ENCODE measurements around the gene TIMP4. TPM values are rescaled to one million over a fixed set of nuclear protein-coding genes. Genes with fewer than 3 reads are reported as not detected.

TIMP4 gene
- total RNA-seq, 1 experiment from 2014 or later: 0.28 TPM

GRCh38 chr3:12127391-12127790 is 31.3 kb downstream of the TIMP4 start:
- Mint-ChIP-seq H3K27me3 (ENCODE audit: unreplicated experiment) (peaks cover 64% of the 10 kb centered on the region), H3K4me1 (ENCODE audit: low read depth, unreplicated experiment) (no peaks in the 10 kb centered on the region), H3K27ac (ENCODE audit: unreplicated experiment) (no peak overlapping the region), H3K36me3 (ENCODE audit: insufficient read depth, unreplicated experiment) (no peaks in the 10 kb centered on the region), H3K4me3 (ENCODE audit: low read depth, unreplicated experiment) (no peak overlapping the region), H3K9me3 (ENCODE audit: low read depth, unreplicated experiment) (no peaks in the 10 kb centered on the region)
- TF ChIP-seq CTCF (IDR thresholded peaks at IDR 0.05; ENCODE audit: unreplicated experiment): no peak
- intact Hi-C loops (cut with micrococcal nuclease; ENCODE audit: unreplicated experiment): no loop called here
- CTCF ChIA-PET: no interaction called here
- no peak for DNase-seq
- no TSS peak for BruUV-seq (replicated peaks)

GRCh38 chr3:12125772-12126171 is 32.9 kb downstream of the TIMP4 start:
- intact Hi-C loops (cut with micrococcal nuclease; ENCODE audit: unreplicated experiment): no loop called here
- BruUV-seq (replicated peaks): no TSS peak
- Mint-ChIP-seq H3K36me3 (ENCODE audit: insufficient read depth, unreplicated experiment) (no peaks in the 10 kb centered on the region), H3K4me1 (ENCODE audit: low read depth, unreplicated experiment) (no peaks in the 10 kb centered on the region), H3K27me3 (ENCODE audit: unreplicated experiment) (peaks cover 57% of the 10 kb centered on the region), H3K4me3 (ENCODE audit: low read depth, unreplicated experiment) (no peak overlapping the region), H3K27ac (ENCODE audit: unreplicated experiment) (no peak overlapping the region), H3K9me3 (ENCODE audit: low read depth, unreplicated experiment) (no peaks in the 10 kb centered on the region)
- CTCF ChIA-PET: interaction anchor here (0.6 kb wide), 1 partner anchor 51 kb away, joined by 5 read pairs; no protein-coding TSS in a partner anchor
- no peak for DNase-seq
- no peak for TF ChIP-seq CTCF (IDR thresholded peaks at IDR 0.05; ENCODE audit: unreplicated experiment)

- no peaks in the 10 kb centered on the region for H3K9me3 Mint-ChIP-seq (ENCODE audit: low read depth, unreplicated experiment)
Observed at GRCh38 chr3:12121466-12121865, 37.2 kb downstream of the TIMP4 start.

GRCh38 chr3:12120374-12121140 is 38.2 kb downstream of the TIMP4 start:
- CTCF ChIA-PET: no interaction called here
- no peaks in the 10 kb centered on the region for H3K4me1 Mint-ChIP-seq (ENCODE audit: low read depth, unreplicated experiment)
- peaks cover 74% of the 10 kb centered on the region for H3K27me3 Mint-ChIP-seq (ENCODE audit: unreplicated experiment)
- intact Hi-C loops (cut with micrococcal nuclease; ENCODE audit: unreplicated experiment): no loop called here
- no TSS peak for BruUV-seq (replicated peaks)
- no peak for DNase-seq
- no peak overlapping the region for H3K4me3 Mint-ChIP-seq (ENCODE audit: low read depth, unreplicated experiment)
- H3K36me3 Mint-ChIP-seq (ENCODE audit: insufficient read depth, unreplicated experiment): no peaks in the 10 kb centered on the region
- H3K27ac Mint-ChIP-seq (ENCODE audit: unreplicated experiment): no peak overlapping the region
- no peak for TF ChIP-seq CTCF (IDR thresholded peaks at IDR 0.05; ENCODE audit: unreplicated experiment)
- H3K9me3 Mint-ChIP-seq (ENCODE audit: low read depth, unreplicated experiment): no peaks in the 10 kb centered on the region

More at GRCh38 chr3:12121466-12121865, 37.2 kb downstream of the TIMP4 start:
- intact Hi-C loops (cut with micrococcal nuclease; ENCODE audit: unreplicated experiment): no loop called here
- TF ChIP-seq CTCF (IDR thresholded peaks at IDR 0.05; ENCODE audit: unreplicated experiment): no peak
- CTCF ChIA-PET: no interaction called here
- Mint-ChIP-seq H3K27me3 (ENCODE audit: unreplicated experiment) (peaks cover 65% of the 10 kb centered on the region), H3K27ac (ENCODE audit: unreplicated experiment) (no peak overlapping the region), H3K4me3 (ENCODE audit: low read depth, unreplicated experiment) (no peak overlapping the region), H3K36me3 (ENCODE audit: insufficient read depth, unreplicated experiment) (no peaks in the 10 kb centered on the region), H3K4me1 (ENCODE audit: low read depth, unreplicated experiment) (no peaks in the 10 kb centered on the region)
- no TSS peak for BruUV-seq (replicated peaks)
- DNase-seq: no peak

Measured in Calu3 (cell line).